Stimulated activated naive B cell treated with anti-CD40 and anti-IgM and Interleukin-4, amounts not matched to agents 10 μg/mL and 1 μg/mL and 100 μg/mL, for 72 hours (primary cell): ENCODE measurements around the gene BRSK2.

Experiments
- ATAC-seq, 2 donors: fragments of 150-1000 bp; cut with Tn5 transposase; replicated peaks; 2 replicates each; pipeline ENCODE4 v1.10.0; 2021; ENCODE audit warnings: moderate library complexity in 1 of 2
- DNase-seq: peaks from one replicate; pipeline ENCODE4 v3.0.0; 2021
- H3K27ac Mint-ChIP-seq: one replicate; pipeline ENCODE4 v1.8.0; 2022; ENCODE audit warnings: mild to moderate bottlenecking, mixed read lengths
- H3K27me3 Mint-ChIP-seq, 2 donors: one replicate each; pipeline ENCODE4 v1.8.0; 2022; ENCODE audit warnings: mixed read lengths in 2 of 2
- H3K36me3 Mint-ChIP-seq, 2 donors: one replicate each; pipeline ENCODE4 v1.8.0; 2022; ENCODE audit warnings: mixed read lengths in 2 of 2, mild to moderate bottlenecking in 1 of 2
- H3K4me1 Mint-ChIP-seq, 2 donors: one replicate each; pipeline ENCODE4 v1.8.0; 2022; ENCODE audit warnings: mixed read lengths in 2 of 2, mild to moderate bottlenecking in 1 of 2
- H3K4me3 Mint-ChIP-seq, 2 donors: one replicate each; pipeline ENCODE4 v1.8.0; 2022; ENCODE audit warnings: mild to moderate bottlenecking in 2 of 2, mixed read lengths in 2 of 2, moderate library complexity in 1 of 2
- H3K9me3 Mint-ChIP-seq, 2 donors: one replicate each; pipeline ENCODE4 v1.8.0; 2022; ENCODE audit warnings: mixed read lengths in 2 of 2, mild to moderate bottlenecking in 1 of 2

The BRSK2 gene

GRCh38 chr11:1443737-1444136 is 54.0 kb downstream of the BRSK2 start:
- no peak overlapping the region for H3K4me3 Mint-ChIP-seq
- no peaks in the 10 kb centered on the region for H3K9me3 Mint-ChIP-seq
- no peak for DNase-seq
- H3K27ac Mint-ChIP-seq: no peak overlapping the region
- no peak for ATAC-seq
- no peaks in the 10 kb centered on the region for H3K36me3 Mint-ChIP-seq
- H3K27me3 Mint-ChIP-seq: peaks cover 4 to 5% of the 10 kb centered on the region in 2 donors
- H3K4me1 Mint-ChIP-seq: peaks cover 0 to 1% of the 10 kb centered on the region in 2 donors

GRCh38 chr11:1444321-1444720 is 54.6 kb downstream of the BRSK2 start:
- H3K4me3 Mint-ChIP-seq: no peak overlapping the region
- peaks cover 2 to 5% of the 10 kb centered on the region in 2 donors for H3K4me1 Mint-ChIP-seq
- DNase-seq: no peak
- no peak overlapping the region for H3K27ac Mint-ChIP-seq
- peaks cover 4 to 5% of the 10 kb centered on the region in 2 donors for H3K27me3 Mint-ChIP-seq
- no peaks in the 10 kb centered on the region for H3K9me3 Mint-ChIP-seq
- H3K36me3 Mint-ChIP-seq: no peaks in the 10 kb centered on the region
- no peak for ATAC-seq

- ATAC-seq (no peak), DNase-seq (no peak)
- H3K27me3 Mint-ChIP-seq: peaks cover 1 to 4% of the 10 kb centered on the region in 2 donors
- H3K9me3 Mint-ChIP-seq: no peaks in the 10 kb centered on the region
- no peaks in the 10 kb centered on the region for H3K36me3 Mint-ChIP-seq
- H3K4me1 Mint-ChIP-seq: peaks cover 2 to 5% of the 10 kb centered on the region in 2 donors
- H3K27ac Mint-ChIP-seq: no peak overlapping the region
- H3K4me3 Mint-ChIP-seq: no peak overlapping the region
Observed at GRCh38 chr11:1444823-1445422, 55.2 kb downstream of the BRSK2 start.

GRCh38 chr11:1445741-1446445 is 56.2 kb downstream of the BRSK2 start:
- DNase-seq (no peak), ATAC-seq (no peak)
- H3K27ac Mint-ChIP-seq: no peak overlapping the region
- H3K4me1 Mint-ChIP-seq: peaks cover 2 to 5% of the 10 kb centered on the region in 2 donors
- peaks cover 0 to 4% of the 10 kb centered on the region in 2 donors for H3K27me3 Mint-ChIP-seq
- H3K9me3 Mint-ChIP-seq: no peaks in the 10 kb centered on the region
- no peaks in the 10 kb centered on the region for H3K36me3 Mint-ChIP-seq
- no peak overlapping the region for H3K4me3 Mint-ChIP-seq

- no peak overlapping the region for H3K27ac Mint-ChIP-seq
- DNase-seq (no peak), ATAC-seq (no peak)
- no peak overlapping the region for H3K4me3 Mint-ChIP-seq
- H3K9me3 Mint-ChIP-seq: no peaks in the 10 kb centered on the region
- H3K36me3 Mint-ChIP-seq: no peaks in the 10 kb centered on the region
- H3K27me3 Mint-ChIP-seq: peaks cover 0 to 4% of the 10 kb centered on the region in 2 donors
- peaks cover 2 to 5% of the 10 kb centered on the region in 2 donors for H3K4me1 Mint-ChIP-seq
Observed at GRCh38 chr11:1446623-1447022, 56.9 kb downstream of the BRSK2 start.

GRCh38 chr11:1447845-1448825 is 58.4 kb downstream of the BRSK2 start:
- Mint-ChIP-seq H3K4me3 (no peak overlapping the region), H3K4me1 (peaks cover 4 to 6% of the 10 kb centered on the region in 2 donors), H3K9me3 (no peaks in the 10 kb centered on the region), H3K27me3 (peaks cover 0 to 4% of the 10 kb centered on the region in 2 donors), H3K36me3 (no peaks in the 10 kb centered on the region), H3K27ac (no peak overlapping the region)
- DNase-seq (no peak), ATAC-seq (no peak)

- no peak for ATAC-seq
- no peak overlapping the region for H3K4me3 Mint-ChIP-seq
- DNase-seq: no peak
- H3K9me3 Mint-ChIP-seq: no peaks in the 10 kb centered on the region
- H3K27me3 Mint-ChIP-seq: peaks cover 0 to under 1% of the 10 kb centered on the region in 2 donors
- H3K4me1 Mint-ChIP-seq: peaks cover 6 to 10% of the 10 kb centered on the region in 2 donors
- no peaks in the 10 kb centered on the region for H3K36me3 Mint-ChIP-seq
- no peak overlapping the region for H3K27ac Mint-ChIP-seq
Observed at GRCh38 chr11:1448882-1449281, 59.1 kb downstream of the BRSK2 start.

GRCh38 chr11:1449490-1450243 is 59.9 kb downstream of the BRSK2 start:
- Mint-ChIP-seq H3K4me1 (peaks cover 6 to 10% of the 10 kb centered on the region in 2 donors), H3K4me3 (no peak overlapping the region), H3K27me3 (no peaks in the 10 kb centered on the region), H3K36me3 (no peaks in the 10 kb centered on the region), H3K9me3 (no peaks in the 10 kb centered on the region), H3K27ac (no peak overlapping the region)
- ATAC-seq (no peak), DNase-seq (no peak)

- DNase-seq (no peak), ATAC-seq (no peak)
- Mint-ChIP-seq H3K4me1 (peaks cover 6 to 10% of the 10 kb centered on the region in 2 donors), H3K9me3 (no peaks in the 10 kb centered on the region), H3K36me3 (no peaks in the 10 kb centered on the region), H3K27ac (no peak overlapping the region), H3K4me3 (no peak overlapping the region), H3K27me3 (no peaks in the 10 kb centered on the region)
Observed at GRCh38 chr11:1450344-1450875, 60.7 kb downstream of the BRSK2 start.

- no peak for ATAC-seq
- H3K27ac Mint-ChIP-seq: no peak overlapping the region
- no peaks in the 10 kb centered on the region for H3K9me3 Mint-ChIP-seq
Observed at GRCh38 chr11:1450949-1451710, 61.4 kb downstream of the BRSK2 start.

GRCh38 chr11:1451781-1452470 is 62.2 kb downstream of the BRSK2 start:
- Mint-ChIP-seq H3K4me1 (peaks cover 6 to 10% of the 10 kb centered on the region in 2 donors), H3K9me3 (no peaks in the 10 kb centered on the region), H3K4me3 (no peak overlapping the region), H3K27ac (no peak overlapping the region), H3K27me3 (no peaks in the 10 kb centered on the region), H3K36me3 (no peaks in the 10 kb centered on the region)
- DNase-seq (no peak), ATAC-seq (no peak)

More at GRCh38 chr11:1450949-1451710, 61.4 kb downstream of the BRSK2 start:
- no peak for DNase-seq
- H3K4me3 Mint-ChIP-seq: no peak overlapping the region
- H3K27me3 Mint-ChIP-seq: no peaks in the 10 kb centered on the region
- H3K36me3 Mint-ChIP-seq: no peaks in the 10 kb centered on the region
- H3K4me1 Mint-ChIP-seq: peaks cover 6 to 10% of the 10 kb centered on the region in 2 donors

GRCh38 chr11:1452744-1453143 is 63.0 kb downstream of the BRSK2 start:
- Mint-ChIP-seq H3K4me1 (peaks cover 6 to 10% of the 10 kb centered on the region in 2 donors), H3K27ac (no peak overlapping the region), H3K4me3 (no peak overlapping the region), H3K27me3 (no peaks in the 10 kb centered on the region), H3K9me3 (no peaks in the 10 kb centered on the region), H3K36me3 (no peaks in the 10 kb centered on the region)
- DNase-seq (no peak), ATAC-seq (no peak)
